A549 (cell line): Measurements from ENCODE around the gene MBD3.

ENCODE experiments used
- CBX8 ChIP-seq: fragments of 200-600 bp; sonication (generic); IDR thresholded peaks from 2 replicates; pipeline ENCODE4 v1.6.1; 2016
- CHD4 ChIP-seq: fragments of 200-600 bp; sonication (generic); IDR thresholded peaks from 2 replicates; pipeline ENCODE4 v1.6.1; 2016; ENCODE audit warnings: antibody characterized with exemption, mild to moderate bottlenecking, borderline replicate concordance
- EP300 ChIP-seq, 2 experiments: fragments of >200 bp; sonication (Bioruptor Twin); formaldehyde crosslinking; IDR thresholded peaks; 2 replicates in 1 of 2; 3 replicates in 1 of 2; pipeline ENCODE4 v1.6.1; 2016 to 2017
- SMC3 ChIP-seq: fragments of >200 bp; sonication (Bioruptor Twin); formaldehyde crosslinking; IDR thresholded peaks from 3 replicates; pipeline ENCODE4 v1.6.1; 2018; ENCODE audit warnings: inconsistent platforms
- TF ChIP-seq, protein P1 (sequence below): fragments of >200 bp; sonication (Bioruptor Twin); formaldehyde crosslinking; IDR thresholded peaks from 3 replicates; pipeline ENCODE4 v1.5.1; 2016

DNA sequence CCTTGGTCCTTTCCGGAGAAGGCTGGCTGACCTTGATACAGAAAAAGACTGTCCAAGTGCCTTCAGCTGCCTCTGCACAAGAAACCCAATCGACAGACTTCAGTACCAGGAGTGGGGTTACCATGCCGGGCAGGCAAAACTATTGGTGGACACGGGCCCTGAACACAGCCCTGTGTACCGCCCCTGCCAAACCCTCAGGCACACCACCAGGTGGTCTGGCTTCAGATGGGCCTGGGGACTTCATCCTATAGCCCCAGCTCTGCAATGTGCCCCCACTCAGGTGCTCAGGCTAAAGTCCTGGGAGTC lies 42.2 kb upstream of the MBD3 start:
- TF ChIP-seq, protein P1, sequence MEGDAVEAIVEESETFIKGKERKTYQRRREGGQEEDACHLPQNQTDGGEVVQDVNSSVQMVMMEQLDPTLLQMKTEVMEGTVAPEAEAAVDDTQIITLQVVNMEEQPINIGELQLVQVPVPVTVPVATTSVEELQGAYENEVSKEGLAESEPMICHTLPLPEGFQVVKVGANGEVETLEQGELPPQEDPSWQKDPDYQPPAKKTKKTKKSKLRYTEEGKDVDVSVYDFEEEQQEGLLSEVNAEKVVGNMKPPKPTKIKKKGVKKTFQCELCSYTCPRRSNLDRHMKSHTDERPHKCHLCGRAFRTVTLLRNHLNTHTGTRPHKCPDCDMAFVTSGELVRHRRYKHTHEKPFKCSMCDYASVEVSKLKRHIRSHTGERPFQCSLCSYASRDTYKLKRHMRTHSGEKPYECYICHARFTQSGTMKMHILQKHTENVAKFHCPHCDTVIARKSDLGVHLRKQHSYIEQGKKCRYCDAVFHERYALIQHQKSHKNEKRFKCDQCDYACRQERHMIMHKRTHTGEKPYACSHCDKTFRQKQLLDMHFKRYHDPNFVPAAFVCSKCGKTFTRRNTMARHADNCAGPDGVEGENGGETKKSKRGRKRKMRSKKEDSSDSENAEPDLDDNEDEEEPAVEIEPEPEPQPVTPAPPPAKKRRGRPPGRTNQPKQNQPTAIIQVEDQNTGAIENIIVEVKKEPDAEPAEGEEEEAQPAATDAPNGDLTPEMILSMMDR, result no peak
- TF ChIP-seq CHD4 (no peak), SMC3 (no peak), EP300 (IDR thresholded peaks at IDR 0.05) (no peak), CBX8 (no peak)
